Measurements from ENCODE around the gene EDIL3.

- no peak for TF ChIP-seq EZH2phosphoT487 (IDR thresholded peaks at IDR 0.05; ENCODE audit: low read length)
- no peak for TF ChIP-seq CTCF (IDR thresholded peaks at IDR 0.05; ENCODE audit: low read length)
- no peak for TF ChIP-seq EZH2 (optimal IDR thresholded peaks at IDR 0.05; ENCODE audit: low read depth, low read length)
These were observed 485.2 kb downstream of the EDIL3 start for GRCh38 chr5:83899326-83899970.
